Kidney glomerular epithelial cell (primary cell): ENCODE measurements around the gene PUM1.

ENCODE experiments used
- DNase-seq: peaks from one replicate; lab custom pipeline; 2025; lab: John Stamatoyannopoulos, UW

PUM1 gene

GRCh38 chr1:31029026-31029425 lies 36.5 kb downstream of the PUM1 start:
- DNase-seq, result no peak

DNA sequence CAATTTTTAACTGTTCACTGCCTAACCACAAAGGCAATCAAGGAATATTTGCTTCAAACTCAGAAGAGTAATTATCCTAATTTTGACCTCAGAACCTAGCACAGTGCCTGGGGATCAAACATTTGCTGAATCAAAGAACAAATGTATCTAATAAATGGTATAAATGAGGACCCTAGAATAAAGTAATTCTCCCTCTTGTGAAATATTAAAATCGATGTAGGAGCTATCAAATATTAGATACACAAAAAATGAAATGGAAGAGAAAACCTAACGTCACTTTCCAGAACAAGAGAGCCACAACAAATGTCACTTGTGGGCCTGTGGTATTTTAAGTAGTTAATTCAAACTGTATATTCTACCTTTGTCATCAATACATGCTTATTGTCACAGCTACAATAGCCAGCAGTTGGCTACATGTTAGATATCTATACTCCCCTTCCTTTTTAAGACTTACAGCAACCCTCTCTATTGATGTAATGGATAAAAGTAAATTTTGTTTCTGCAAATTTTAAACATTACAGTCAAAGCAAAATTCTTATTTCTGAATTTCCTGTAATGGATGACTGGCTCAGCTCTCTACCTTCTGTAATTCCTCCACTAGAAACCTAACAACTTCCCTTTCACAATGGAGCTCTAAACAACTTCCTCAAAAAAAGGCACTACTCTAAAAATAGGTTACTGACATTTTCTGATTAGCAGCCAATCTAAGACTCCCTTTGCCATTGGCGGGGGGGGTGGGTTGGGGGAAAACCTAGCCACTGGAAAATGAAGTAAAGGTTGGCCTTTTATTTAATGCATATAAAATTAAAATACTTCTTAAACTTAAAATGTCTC lies 37.6 kb downstream of the PUM1 start:
- no peak for DNase-seq

DNA sequence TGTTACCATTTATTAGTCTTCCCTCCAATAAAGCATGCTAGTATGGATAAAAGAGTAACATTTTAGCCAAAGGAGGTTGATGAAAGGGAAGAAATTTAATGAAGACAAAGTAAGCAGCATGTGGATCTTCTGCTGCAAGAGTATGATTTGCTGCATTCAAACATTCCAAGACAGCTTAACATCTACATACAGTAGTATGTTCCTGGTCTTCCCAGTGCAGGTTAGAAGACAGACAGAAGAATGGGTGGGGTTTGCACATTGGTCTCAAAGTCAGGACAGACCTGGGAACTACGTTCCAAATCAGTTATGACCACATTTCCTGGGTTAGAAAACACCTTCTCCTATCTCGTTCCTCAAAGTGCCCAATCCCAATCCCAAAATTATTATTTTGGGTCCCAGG lies 43.3 kb downstream of the PUM1 start:
- no peak for DNase-seq

DNA sequence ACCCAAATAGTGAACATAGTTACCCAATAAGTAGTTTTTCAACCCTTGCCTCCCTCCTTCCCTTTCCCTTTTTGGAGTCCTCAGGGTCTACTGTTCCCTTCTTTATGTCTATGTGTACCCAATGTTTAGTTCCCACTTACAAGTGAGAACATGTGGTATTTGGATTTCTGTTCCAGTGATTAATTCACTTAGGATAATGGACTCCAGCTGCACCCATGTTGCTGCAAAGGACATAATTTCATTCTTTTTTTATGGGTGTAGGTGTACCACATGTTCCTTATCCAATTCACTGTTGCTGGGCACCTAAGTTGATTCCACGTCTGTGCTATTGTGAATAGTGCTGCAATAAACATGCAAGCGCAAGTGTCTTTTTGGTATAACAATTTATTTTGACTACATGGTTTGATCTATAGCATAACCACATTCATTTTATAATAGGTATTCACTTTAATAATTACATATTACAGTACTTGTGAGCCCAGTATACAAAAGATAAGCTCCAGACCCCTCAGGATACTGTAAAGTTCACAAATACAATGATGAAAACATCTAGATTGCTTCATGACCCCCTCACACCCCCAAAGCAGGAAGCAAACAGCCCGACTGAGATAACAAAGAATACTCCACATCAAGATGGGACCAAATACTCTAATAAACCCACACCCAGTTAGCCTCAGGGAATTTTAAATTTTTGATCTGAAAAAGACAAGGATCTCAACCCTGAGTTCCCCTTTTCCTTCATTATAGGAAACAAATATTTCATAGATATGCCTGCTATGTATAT lies 45.3 kb downstream of the PUM1 start:
- DNase-seq, result no peak

DNA sequence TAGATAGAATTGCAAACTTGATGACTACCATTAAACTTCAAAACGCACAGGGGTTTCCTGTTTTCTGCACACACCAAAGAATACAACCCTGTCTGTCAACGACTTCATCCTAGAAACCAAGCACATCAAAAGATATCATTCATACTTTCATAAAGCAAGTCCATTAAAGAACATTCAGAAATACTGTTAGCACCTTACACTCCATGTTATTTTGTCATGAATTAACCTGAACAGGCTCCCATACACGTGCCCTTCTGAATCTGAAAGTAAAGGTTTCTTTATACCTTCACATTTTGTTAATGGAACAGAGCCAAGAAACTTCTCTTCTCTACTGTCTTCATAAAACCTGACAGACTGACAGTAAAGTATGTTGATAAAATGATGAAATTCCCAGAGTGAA lies 46.1 kb downstream of the PUM1 start:
- DNase-seq, result no peak

DNA sequence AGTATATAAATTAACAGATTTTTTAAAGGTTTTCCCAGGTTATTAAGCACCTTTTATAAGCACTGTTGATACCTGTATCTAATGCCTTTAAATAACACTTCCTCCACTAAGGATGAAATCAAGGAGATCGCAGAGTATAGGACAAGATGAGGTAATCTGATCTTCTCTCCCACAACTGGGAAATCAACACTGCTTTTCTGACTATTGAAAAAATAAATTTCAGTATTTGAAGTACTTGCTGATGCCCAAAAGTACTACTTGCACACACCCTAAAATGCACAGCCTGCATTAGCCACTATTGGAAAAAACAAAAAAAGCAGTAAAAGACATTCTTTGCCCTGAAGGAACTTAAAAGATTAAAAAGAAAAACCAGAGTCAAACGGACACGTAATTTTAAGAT lies 48.6 kb downstream of the PUM1 start:
- DNase-seq, result no peak

DNA sequence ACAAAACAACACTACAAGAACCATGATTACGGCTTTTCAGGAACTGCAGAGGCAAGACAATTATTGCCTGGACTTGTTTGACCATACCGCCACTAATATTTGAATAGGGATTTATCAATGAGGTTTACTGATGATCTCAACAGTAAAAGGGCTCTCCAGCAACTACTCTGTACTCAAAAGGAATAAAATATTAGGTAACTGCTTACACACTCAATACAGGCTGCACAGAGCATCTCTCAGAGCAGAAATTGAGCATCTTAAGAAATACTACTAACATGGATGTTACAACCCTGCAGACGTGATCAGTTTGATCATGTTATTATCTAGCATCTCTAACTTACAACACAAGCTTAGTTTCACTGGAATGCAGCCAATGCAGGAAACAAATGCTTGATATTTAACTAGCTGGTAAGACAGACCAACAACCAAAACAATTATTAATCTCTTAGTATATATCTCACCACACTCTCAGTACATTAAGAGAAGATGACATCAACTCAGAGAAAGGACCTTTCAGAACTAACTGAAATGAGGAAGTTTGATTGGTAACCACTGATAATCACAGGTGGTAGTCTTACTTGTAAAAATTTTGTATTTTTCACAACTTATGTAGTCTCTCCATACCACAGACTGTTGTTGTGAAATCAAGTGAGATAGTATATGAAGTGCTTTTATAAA lies 52.2 kb downstream of the PUM1 start:
- DNase-seq, result no peak

- DNase-seq, result no peak
Observed at GRCh38 chr1:31012210-31012924, 53.1 kb downstream of the PUM1 start.

DNA sequence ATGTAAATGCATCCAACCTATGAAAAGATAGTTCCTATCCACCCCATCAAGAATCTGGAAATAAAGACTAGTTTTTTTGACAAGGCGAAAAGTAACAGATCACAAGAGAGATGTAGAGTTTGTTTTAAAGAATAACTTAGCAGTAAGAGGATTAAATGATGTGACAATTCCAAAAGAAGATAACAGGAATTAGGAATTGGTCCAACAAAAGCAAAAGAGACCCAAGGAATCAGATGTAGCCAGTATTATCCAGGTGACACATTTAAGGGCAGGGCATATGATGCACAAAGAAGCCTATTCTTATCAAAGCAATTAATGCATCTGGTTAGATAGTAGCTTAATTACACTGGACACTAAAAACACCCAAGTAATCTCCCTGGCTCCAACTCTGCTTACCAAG lies 53.8 kb downstream of the PUM1 start:
- DNase-seq, result no peak

GRCh38 chr1:31010086-31010989 lies 55.2 kb downstream of the PUM1 start:
- no peak for DNase-seq

DNA sequence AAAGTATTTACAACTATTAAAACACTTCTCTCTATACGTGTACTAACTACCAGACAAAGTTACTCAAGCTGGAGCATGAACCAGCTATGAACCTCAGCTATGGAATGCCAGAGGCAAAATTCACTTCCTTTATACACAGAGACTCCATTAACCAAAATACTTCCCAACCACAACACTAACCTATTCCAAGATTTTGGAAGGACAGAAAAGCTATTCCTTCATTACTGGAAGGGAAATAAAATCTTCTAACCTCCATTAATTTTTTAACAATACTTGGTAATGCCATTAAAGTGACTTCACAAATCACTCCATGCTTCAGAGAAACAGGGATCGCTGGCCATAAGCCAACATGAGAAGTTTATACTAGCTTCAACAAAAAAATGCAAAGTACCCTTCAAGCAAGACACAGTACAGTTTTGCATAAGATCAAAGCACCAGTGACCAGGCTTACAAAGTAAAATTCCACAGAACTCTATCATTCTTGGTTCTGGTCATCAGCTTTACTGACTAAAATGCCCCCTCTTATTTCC lies 58.0 kb downstream of the PUM1 start:
- DNase-seq, result peak; percentile 42

DNA sequence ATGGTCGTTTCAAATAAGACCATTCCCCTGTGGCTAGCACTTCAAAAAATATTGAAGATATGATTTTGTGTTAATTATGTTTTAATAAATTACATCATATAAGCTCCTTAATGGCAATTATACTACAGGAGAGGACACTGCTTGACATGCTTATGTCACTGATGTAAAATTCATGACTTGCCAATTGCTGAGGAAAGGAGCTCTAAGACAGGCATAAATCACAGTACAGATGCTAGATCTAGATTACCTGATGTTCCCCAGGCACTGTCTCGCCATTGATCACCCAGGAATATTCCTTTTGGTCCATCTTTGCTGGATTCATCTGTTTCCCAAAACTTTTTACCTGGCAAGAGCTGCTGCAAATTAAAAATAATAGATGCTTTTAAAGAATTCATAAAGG lies 58.8 kb downstream of the PUM1 start:
- no peak for DNase-seq

DNA sequence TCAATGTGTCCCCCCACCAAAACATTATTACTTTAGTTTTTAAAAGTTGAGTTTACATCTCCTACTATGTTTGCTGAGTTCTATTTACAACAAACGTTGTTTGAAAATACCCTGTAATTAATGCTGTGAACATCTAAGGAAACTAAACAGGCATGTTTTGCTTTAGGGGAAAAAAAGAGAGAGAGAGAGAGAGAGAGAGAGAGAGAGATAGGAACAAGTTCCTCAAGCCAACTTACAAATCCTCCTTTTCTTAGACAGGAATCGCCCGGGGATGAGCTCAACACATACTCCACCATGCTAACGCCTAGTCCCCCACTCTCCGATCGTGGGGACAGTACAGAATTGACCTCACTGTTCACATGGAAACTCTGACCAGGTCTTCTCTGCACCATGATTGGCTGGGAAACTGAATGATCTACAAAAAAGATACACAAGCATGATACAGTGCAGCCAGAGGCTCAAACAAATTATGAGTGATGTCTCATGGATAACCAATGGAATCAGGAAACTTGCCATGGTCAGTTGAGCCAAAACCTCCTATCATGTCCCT lies 59.8 kb downstream of the PUM1 start:
- DNase-seq, result no peak

DNA sequence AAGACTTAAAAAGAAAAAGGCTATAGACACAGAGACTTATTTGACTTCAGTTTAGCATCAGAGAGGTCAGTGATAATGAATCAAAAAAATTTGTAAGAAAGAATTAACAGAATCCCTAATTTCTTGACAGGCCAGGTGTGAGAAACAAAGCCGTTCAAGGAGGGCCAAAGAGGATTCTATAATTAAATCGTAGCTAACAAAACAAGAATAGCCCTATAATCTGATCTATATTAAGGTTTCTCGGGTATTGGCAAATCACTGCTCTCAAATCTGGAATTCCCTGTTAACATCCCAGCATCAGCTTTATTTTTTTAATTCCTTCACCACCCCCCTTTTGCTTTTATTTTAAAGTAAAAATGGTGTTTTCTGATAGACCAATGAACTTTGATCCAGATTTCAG lies 60.3 kb downstream of the PUM1 start:
- DNase-seq, result no peak

DNA sequence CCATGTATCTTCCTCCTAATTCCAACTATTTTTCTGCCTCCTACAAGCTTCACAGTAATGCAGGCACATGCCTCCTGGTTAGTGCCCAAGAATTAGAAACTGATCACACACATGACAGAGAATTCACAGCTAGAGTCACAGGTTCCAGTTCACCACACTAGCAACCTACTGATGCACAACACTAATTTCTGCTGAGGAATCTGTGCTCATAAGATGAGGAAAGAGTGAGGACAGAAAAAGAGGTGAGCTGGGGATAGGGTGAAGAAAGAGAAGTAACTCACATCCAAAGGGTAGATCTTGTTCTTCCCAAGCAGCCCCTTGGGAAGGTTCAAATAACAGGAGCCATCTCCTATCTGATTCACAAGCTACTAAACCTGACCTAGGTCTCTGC lies 61.3 kb downstream of the PUM1 start:
- peak; percentile 23 for DNase-seq

- no peak for DNase-seq
Observed at GRCh38 chr1:31003613-31004230, 61.8 kb downstream of the PUM1 start.

GRCh38 chr1:31000301-31000700 lies 65.2 kb downstream of the PUM1 start:
- DNase-seq, result no peak

DNA sequence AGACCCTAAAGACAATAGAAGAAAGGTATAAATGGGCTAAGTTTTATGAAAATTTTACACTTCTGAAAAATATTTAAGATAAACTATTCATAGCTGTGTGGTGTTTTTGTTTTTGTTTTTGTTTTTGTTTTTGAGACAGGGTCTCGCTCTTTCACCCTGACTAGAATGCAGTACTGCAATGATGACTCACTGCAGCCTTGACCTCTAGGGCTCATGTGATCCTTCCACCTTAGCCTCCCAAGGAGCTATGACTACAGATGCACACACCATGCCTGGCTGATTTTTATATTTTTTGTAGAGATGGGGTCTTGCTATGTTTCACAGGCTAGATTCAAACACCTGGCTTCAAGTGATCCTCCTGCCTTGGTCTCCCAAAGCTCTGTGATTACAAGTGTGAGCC lies 66.6 kb downstream of the PUM1 start:
- DNase-seq, result no peak

DNA sequence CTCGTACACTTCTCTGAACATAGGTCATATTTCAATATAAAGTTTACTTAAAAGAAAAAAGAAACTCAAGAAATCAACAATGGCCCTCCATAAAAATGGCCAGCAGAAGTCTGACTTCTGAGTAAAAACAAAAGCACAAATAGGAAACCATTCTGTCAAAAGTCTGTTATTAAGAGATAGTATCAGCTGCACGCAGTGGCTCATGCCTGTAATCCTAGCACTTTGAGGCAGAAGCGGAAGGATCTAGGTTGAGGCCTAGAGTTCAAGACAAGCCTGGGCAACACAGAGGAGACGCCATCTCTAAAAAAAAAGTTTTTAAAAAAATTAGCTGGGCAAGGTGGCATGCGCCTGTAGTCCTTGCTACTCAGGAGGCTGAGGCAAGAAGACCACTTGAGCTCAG lies 67.3 kb downstream of the PUM1 start:
- DNase-seq, result no peak

DNA sequence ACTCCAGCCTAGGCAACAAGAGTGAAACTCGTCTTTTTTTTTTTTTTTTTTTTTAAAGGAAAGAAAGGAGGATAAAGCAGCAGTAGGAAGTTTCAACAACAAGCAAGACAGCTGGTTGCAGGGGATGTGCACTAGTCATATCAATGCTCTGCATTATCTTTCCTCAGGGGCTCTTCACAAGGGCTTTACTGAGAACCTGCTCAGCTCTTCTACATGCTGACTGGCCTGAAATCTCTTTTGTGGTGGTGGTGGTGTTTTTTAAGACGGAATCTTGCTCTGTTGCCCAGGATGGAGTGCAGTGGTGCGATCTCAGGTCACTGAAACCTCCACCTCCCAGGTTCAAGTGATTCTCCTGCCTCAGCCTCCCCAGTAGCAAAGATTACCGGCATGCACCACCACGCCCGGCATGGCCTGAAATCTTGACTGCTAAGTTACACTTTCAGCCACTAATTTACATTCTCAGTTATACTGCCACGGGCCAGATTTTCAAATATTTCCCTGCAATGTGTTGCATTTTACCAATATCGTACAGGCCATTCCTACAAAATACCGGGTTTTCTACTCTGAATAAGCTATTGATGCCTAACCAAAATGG lies 68.0 kb downstream of the PUM1 start:
- DNase-seq, result no peak
